ENCODE data around the gene CACNA1F.
"Not testable (repeated sequence)": the region's sequence is repeated elsewhere in the genome, so short reads cannot be mapped to it uniquely, and the experiment has no call there.

Gene CACNA1F

GRCh38 chrX:49192722-49193328, 40.3 kb downstream of the CACNA1F start:
- peak in 1 of 2 donors; percentile 41 for DNase-seq

GRCh38 chrX:49191574-49192011, 41.5 kb downstream of the CACNA1F start:
- no peak for DNase-seq

- peak; percentile 96 for DNase-seq
Measured at GRCh38 chrX:49190821-49191573, 42.1 kb downstream of the CACNA1F start.

GRCh38 chrX:49189606-49190005, 43.5 kb downstream of the CACNA1F start:
- no peak for DNase-seq

GRCh38 chrX:49188468-49189076, 44.6 kb downstream of the CACNA1F start:
- DNase-seq = no peak

GRCh38 chrX:49187526-49187925, 45.6 kb downstream of the CACNA1F start:
- no peak for DNase-seq

GRCh38 chrX:49187028-49187394, 46.1 kb downstream of the CACNA1F start:
- DNase-seq = no peak

GRCh38 chrX:49186125-49187027, 46.8 kb downstream of the CACNA1F start, which contains the start of gene PRICKLE3:
TSS of gene PRICKLE3 (minus strand) at chrX:49186373. CDS start at chrX:49186297, 76 bp downstream.
- peak; percentile 73 to 76 for DNase-seq

GRCh38 chrX:49184294-49185281, 48.6 kb downstream of the CACNA1F start:
- DNase-seq = peak in 1 of 2 donors; percentile 37

GRCh38 chrX:49183701-49184281, 49.3 kb downstream of the CACNA1F start:
- no peak for DNase-seq

- no peak for DNase-seq
Measured at GRCh38 chrX:49179358-49179757, 53.8 kb downstream of the CACNA1F start.

GRCh38 chrX:49178537-49178936, 54.6 kb downstream of the CACNA1F start:
- no peak for DNase-seq

GRCh38 chrX:49177873-49178480, 55.2 kb downstream of the CACNA1F start:
- no peak for DNase-seq

- peak; percentile 28 to 39 for DNase-seq
Measured at GRCh38 chrX:49177338-49177833, 55.8 kb downstream of the CACNA1F start.

- peak in 1 of 2 donors; percentile 56 for DNase-seq
Measured at GRCh38 chrX:49176421-49177326, 56.5 kb downstream of the CACNA1F start.

GRCh38 chrX:49175435-49176274, 57.5 kb downstream of the CACNA1F start:
- DNase-seq = no peak

- DNase-seq = no peak
Measured at GRCh38 chrX:49174723-49175122, 58.4 kb downstream of the CACNA1F start.

- not testable (repeated sequence) for DNase-seq
Measured at GRCh38 chrX:49173544-49173943, 59.6 kb downstream of the CACNA1F start.
